Measurements from ENCODE around the gene ATG7. TPM values are rescaled to one million over a fixed set of nuclear protein-coding genes. Genes with fewer than 3 reads are reported as not detected.

The ATG7 gene
- polyA plus RNA-seq, 4 donors = 7.8 to 16.3 (median 11.6) TPM

DNA sequence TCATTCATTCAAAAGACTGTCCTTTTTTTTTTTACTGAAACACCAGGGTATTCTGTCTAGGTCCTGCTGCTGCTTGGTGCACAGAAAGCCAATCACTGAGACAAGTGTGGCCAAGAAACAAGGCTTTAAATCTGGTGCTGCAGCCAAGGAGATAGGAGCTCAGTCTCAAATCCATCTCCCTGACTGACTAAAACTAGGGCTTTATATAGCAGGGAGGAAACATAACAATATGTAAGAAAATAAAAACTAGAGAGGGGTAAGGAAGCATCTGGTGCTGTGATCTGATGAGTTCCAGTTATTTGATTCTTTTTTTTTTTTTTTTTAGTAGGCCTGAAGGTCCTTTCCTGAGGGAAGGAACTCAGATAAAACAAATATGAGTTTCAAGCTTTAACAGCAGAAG is 139.8 kb downstream of the ATG7 start:
- Histone ChIP-seq H3K9me3 (ENCODE audit: control insufficient read depth in 2 of 2, insufficient read depth in 1 of 2, low read depth in 1 of 2, low read length in 1 of 2) (peaks cover 0 to 22% of the 10 kb centered on the region in 2 donors), H3K27me3 (ENCODE audit: control insufficient read depth in 3 of 3, insufficient read depth in 3 of 3, low read length in 3 of 3) (no peaks in the 10 kb centered on the region), H3K36me3 (ENCODE audit: control insufficient read depth in 3 of 3, insufficient read depth in 2 of 3, low read depth in 1 of 3, low read length in 3 of 3) (peaks cover 0 to 8% (median 0%) of the 10 kb centered on the region in 3 donors), H3K27ac (ENCODE audit: low read depth in 1 of 3, low read length in 2 of 3) (no peak overlapping the region), H3K4me1 (ENCODE audit: control insufficient read depth in 3 of 3, insufficient read depth in 2 of 3, low read depth in 1 of 3, low read length in 2 of 3) (no peaks in the 10 kb centered on the region), H3K4me3 (ENCODE audit: low read depth in 1 of 3, low read length in 3 of 3) (no peak overlapping the region)
- FAIRE-seq = no peak
- no peak for DNase-seq

GRCh38 chr3:11413071-11413470 is 140.9 kb downstream of the ATG7 start:
- FAIRE-seq = no peak
- Histone ChIP-seq H3K4me3 (ENCODE audit: low read depth in 1 of 3, low read length in 3 of 3) (no peak overlapping the region), H3K9me3 (ENCODE audit: control insufficient read depth in 2 of 2, insufficient read depth in 1 of 2, low read depth in 1 of 2, low read length in 1 of 2) (peaks cover 0 to 11% of the 10 kb centered on the region in 2 donors), H3K27me3 (ENCODE audit: control insufficient read depth in 3 of 3, insufficient read depth in 3 of 3, low read length in 3 of 3) (no peaks in the 10 kb centered on the region), H3K36me3 (ENCODE audit: control insufficient read depth in 3 of 3, insufficient read depth in 2 of 3, low read depth in 1 of 3, low read length in 3 of 3) (peaks cover 0 to 3% (median 0%) of the 10 kb centered on the region in 3 donors), H3K4me1 (ENCODE audit: control insufficient read depth in 3 of 3, insufficient read depth in 2 of 3, low read depth in 1 of 3, low read length in 2 of 3) (no peaks in the 10 kb centered on the region), H3K27ac (ENCODE audit: low read depth in 1 of 3, low read length in 2 of 3) (no peak overlapping the region)
- WGBS, 3 donors = 81 to 85% (median 84%) methylated on average over 4 of the region's 4 CpGs
- no peak for DNase-seq

GRCh38 chr3:11415099-11415498 is 142.9 kb downstream of the ATG7 start:
- FAIRE-seq (no peak), DNase-seq (no peak)
- 95 to 100% (median 96%) methylated on average over 1 of the region's 1 CpG for WGBS, 3 donors
- H3K4me1 ChIP-seq (ENCODE audit: control insufficient read depth in 3 of 3, insufficient read depth in 2 of 3, low read depth in 1 of 3, low read length in 2 of 3) = no peaks in the 10 kb centered on the region
- H3K27ac ChIP-seq (ENCODE audit: low read depth in 1 of 3, low read length in 2 of 3) = no peak overlapping the region
- no peaks in the 10 kb centered on the region for H3K27me3 ChIP-seq (ENCODE audit: control insufficient read depth in 3 of 3, insufficient read depth in 3 of 3, low read length in 3 of 3)
- no peaks in the 10 kb centered on the region for H3K36me3 ChIP-seq (ENCODE audit: control insufficient read depth in 3 of 3, insufficient read depth in 2 of 3, low read depth in 1 of 3, low read length in 3 of 3)
- H3K4me3 ChIP-seq (ENCODE audit: low read depth in 1 of 3, low read length in 3 of 3) = no peak overlapping the region
- peaks cover 0 to 6% of the 10 kb centered on the region in 2 donors for H3K9me3 ChIP-seq (ENCODE audit: control insufficient read depth in 2 of 2, insufficient read depth in 1 of 2, low read depth in 1 of 2, low read length in 1 of 2)

- Histone ChIP-seq H3K27me3 (ENCODE audit: control insufficient read depth in 3 of 3, insufficient read depth in 3 of 3, low read length in 3 of 3) (no peaks in the 10 kb centered on the region), H3K27ac (ENCODE audit: low read depth in 1 of 3, low read length in 2 of 3) (no peak overlapping the region), H3K4me1 (ENCODE audit: control insufficient read depth in 3 of 3, insufficient read depth in 2 of 3, low read depth in 1 of 3, low read length in 2 of 3) (no peaks in the 10 kb centered on the region), H3K4me3 (ENCODE audit: low read depth in 1 of 3, low read length in 3 of 3) (no peak overlapping the region), H3K36me3 (ENCODE audit: control insufficient read depth in 3 of 3, insufficient read depth in 2 of 3, low read depth in 1 of 3, low read length in 3 of 3) (no peaks in the 10 kb centered on the region), H3K9me3 (ENCODE audit: control insufficient read depth in 2 of 2, insufficient read depth in 1 of 2, low read depth in 1 of 2, low read length in 1 of 2) (peaks cover 0 to 4% of the 10 kb centered on the region in 2 donors)
- no peak for FAIRE-seq
- no peak for DNase-seq
- WGBS, 3 donors = 37 to 72% (median 44%) methylated on average over 1 of the region's 1 CpG
Observed at GRCh38 chr3:11420066-11420465, 147.9 kb downstream of the ATG7 start.

DNA sequence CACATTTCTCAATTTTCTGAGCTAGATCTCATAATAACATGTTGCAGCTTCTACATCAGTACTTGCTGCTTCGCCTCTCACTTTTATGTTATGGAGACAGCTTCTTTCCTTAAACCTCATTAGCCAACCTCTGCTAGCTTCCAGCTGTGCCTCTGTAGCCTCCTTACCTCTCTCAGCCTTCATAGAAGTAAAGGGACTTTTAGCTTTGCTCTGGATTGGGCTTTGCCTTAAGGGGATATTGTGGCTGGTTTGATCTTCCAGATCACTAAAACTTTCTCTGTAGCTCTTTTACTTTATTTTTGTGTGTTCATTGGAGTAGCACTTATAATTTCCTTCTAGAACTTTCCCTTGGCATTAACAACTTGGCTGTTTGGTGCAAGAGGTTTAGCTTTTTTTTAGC is 150.1 kb downstream of the ATG7 start:
- H3K27ac ChIP-seq (ENCODE audit: low read depth in 1 of 3, low read length in 2 of 3) = no peak overlapping the region
- no peak overlapping the region for H3K4me3 ChIP-seq (ENCODE audit: low read depth in 1 of 3, low read length in 3 of 3)
- no peak for FAIRE-seq
- H3K4me1 ChIP-seq (ENCODE audit: control insufficient read depth in 3 of 3, insufficient read depth in 2 of 3, low read depth in 1 of 3, low read length in 2 of 3) = no peaks in the 10 kb centered on the region
- 97 to 100% (median 99%) methylated on average over 1 of the region's 1 CpG for WGBS, 3 donors
- no peak for DNase-seq
- H3K9me3 ChIP-seq (ENCODE audit: control insufficient read depth in 2 of 2, insufficient read depth in 1 of 2, low read depth in 1 of 2, low read length in 1 of 2) = peaks cover 0 to 5% of the 10 kb centered on the region in 2 donors
- H3K36me3 ChIP-seq (ENCODE audit: control insufficient read depth in 3 of 3, insufficient read depth in 2 of 3, low read depth in 1 of 3, low read length in 3 of 3) = peaks cover 0 to 3% (median 0%) of the 10 kb centered on the region in 3 donors
- H3K27me3 ChIP-seq (ENCODE audit: control insufficient read depth in 3 of 3, insufficient read depth in 3 of 3, low read length in 3 of 3) = no peaks in the 10 kb centered on the region

DNA sequence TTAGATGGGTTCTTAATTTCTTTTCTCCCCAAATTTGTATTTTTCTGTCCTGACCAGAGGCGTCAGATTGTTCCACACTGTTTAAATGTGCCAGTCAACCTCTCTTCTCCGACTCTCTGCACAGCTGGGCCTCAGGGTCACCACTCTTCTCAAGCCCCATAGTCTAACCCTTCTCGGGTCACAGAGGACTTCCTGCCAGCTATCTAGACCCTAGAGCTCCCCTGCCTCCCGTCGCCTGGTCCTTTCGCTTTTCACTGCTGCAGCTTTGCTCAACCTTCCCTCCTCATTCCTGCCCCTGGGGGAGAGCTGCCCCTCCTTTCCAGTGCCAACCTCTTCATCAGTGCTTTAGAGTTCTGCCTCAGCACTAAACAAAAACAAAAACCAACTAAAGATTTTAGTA is 151.7 kb downstream of the ATG7 start:
- Histone ChIP-seq H3K27ac (ENCODE audit: low read depth in 1 of 3, low read length in 2 of 3) (no peak overlapping the region), H3K4me1 (ENCODE audit: control insufficient read depth in 3 of 3, insufficient read depth in 2 of 3, low read depth in 1 of 3, low read length in 2 of 3) (no peaks in the 10 kb centered on the region), H3K27me3 (ENCODE audit: control insufficient read depth in 3 of 3, insufficient read depth in 3 of 3, low read length in 3 of 3) (no peaks in the 10 kb centered on the region), H3K36me3 (ENCODE audit: control insufficient read depth in 3 of 3, insufficient read depth in 2 of 3, low read depth in 1 of 3, low read length in 3 of 3) (peaks cover 0 to 5% (median 3%) of the 10 kb centered on the region in 3 donors), H3K4me3 (ENCODE audit: low read depth in 1 of 3, low read length in 3 of 3) (no peak overlapping the region), H3K9me3 (ENCODE audit: control insufficient read depth in 2 of 2, insufficient read depth in 1 of 2, low read depth in 1 of 2, low read length in 1 of 2) (peaks cover 0 to 2% of the 10 kb centered on the region in 2 donors)
- WGBS, 3 donors = 91 to 94% (median 93%) methylated on average over 6 of the region's 6 CpGs
- no peak for FAIRE-seq
- DNase-seq = no peak

DNA sequence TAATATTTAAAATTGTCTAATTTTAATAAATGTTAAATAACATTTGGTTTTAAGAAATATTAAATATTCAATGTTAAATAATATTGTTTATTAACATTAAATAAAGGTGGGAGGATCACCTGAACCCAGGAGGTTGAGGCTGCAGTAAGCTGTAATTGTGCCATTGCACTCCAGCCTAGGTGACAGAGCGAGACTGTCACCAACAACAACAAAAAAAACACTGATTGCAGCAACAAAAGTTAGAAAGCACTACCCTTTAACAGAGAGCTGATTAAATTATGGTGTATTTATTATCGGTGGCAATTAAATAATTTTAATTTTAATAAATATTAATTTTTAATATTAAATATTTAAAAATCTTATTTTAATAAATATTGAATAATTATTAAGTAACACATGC is 152.1 kb downstream of the ATG7 start:
- peaks cover 0 to 5% (median 3%) of the 10 kb centered on the region in 3 donors for H3K36me3 ChIP-seq (ENCODE audit: control insufficient read depth in 3 of 3, insufficient read depth in 2 of 3, low read depth in 1 of 3, low read length in 3 of 3)
- no peaks in the 10 kb centered on the region for H3K27me3 ChIP-seq (ENCODE audit: control insufficient read depth in 3 of 3, insufficient read depth in 3 of 3, low read length in 3 of 3)
- peaks cover 0 to 2% of the 10 kb centered on the region in 2 donors for H3K9me3 ChIP-seq (ENCODE audit: control insufficient read depth in 2 of 2, insufficient read depth in 1 of 2, low read depth in 1 of 2, low read length in 1 of 2)
- 95 to 100% (median 100%) methylated on average over 2 of the region's 2 CpGs for WGBS, 3 donors
- no peaks in the 10 kb centered on the region for H3K4me1 ChIP-seq (ENCODE audit: control insufficient read depth in 3 of 3, insufficient read depth in 2 of 3, low read depth in 1 of 3, low read length in 2 of 3)
- H3K4me3 ChIP-seq (ENCODE audit: low read depth in 1 of 3, low read length in 3 of 3) = no peak overlapping the region
- no peak overlapping the region for H3K27ac ChIP-seq (ENCODE audit: low read depth in 1 of 3, low read length in 2 of 3)
- FAIRE-seq (no peak), DNase-seq (no peak)

DNA sequence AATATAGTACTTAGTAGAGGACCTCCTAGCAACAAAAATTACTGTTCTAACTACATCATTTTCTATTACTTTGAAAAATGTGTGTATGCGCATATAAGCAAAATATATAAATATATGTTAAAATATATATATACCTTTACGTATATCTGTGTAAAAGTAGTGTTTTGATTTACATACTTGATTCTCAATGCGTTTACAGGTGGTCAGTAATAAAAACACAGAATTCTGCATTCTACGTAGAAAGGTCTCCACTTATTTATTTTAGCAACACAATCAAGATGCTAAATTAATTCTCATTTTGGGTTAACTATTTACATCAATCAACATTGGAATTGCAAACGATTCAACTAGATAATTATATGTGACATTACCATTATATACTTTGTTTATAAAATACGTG is 158.0 kb downstream of the ATG7 start:
- 83 to 85% (median 85%) methylated on average over 6 of the region's 6 CpGs for WGBS, 3 donors

GRCh38 chr3:11430624-11431023 is 158.4 kb downstream of the ATG7 start:
- 85 to 100% (median 96%) methylated on average over 2 of the region's 2 CpGs for WGBS, 3 donors
- Histone ChIP-seq H3K27me3 (ENCODE audit: control insufficient read depth in 3 of 3, insufficient read depth in 3 of 3, low read length in 3 of 3) (no peaks in the 10 kb centered on the region), H3K4me1 (ENCODE audit: control insufficient read depth in 3 of 3, insufficient read depth in 2 of 3, low read depth in 1 of 3, low read length in 2 of 3) (no peaks in the 10 kb centered on the region), H3K4me3 (ENCODE audit: low read depth in 1 of 3, low read length in 3 of 3) (no peak overlapping the region), H3K27ac (ENCODE audit: low read depth in 1 of 3, low read length in 2 of 3) (no peak overlapping the region), H3K36me3 (ENCODE audit: control insufficient read depth in 3 of 3, insufficient read depth in 2 of 3, low read depth in 1 of 3, low read length in 3 of 3) (peaks cover 0 to 5% (median 3%) of the 10 kb centered on the region in 3 donors), H3K9me3 (ENCODE audit: control insufficient read depth in 2 of 2, insufficient read depth in 1 of 2, low read depth in 1 of 2, low read length in 1 of 2) (no peaks in the 10 kb centered on the region)
- no peak for FAIRE-seq
- DNase-seq = no peak

More for the DNA sequence above, 158.0 kb downstream of the ATG7 start:
- no peak for FAIRE-seq
- no peak for DNase-seq
- H3K4me3 ChIP-seq (ENCODE audit: low read depth in 1 of 3, low read length in 3 of 3) = no peak overlapping the region
- peaks cover 0 to 5% (median 3%) of the 10 kb centered on the region in 3 donors for H3K36me3 ChIP-seq (ENCODE audit: control insufficient read depth in 3 of 3, insufficient read depth in 2 of 3, low read depth in 1 of 3, low read length in 3 of 3)
- no peak overlapping the region for H3K27ac ChIP-seq (ENCODE audit: low read depth in 1 of 3, low read length in 2 of 3)
- H3K4me1 ChIP-seq (ENCODE audit: control insufficient read depth in 3 of 3, insufficient read depth in 2 of 3, low read depth in 1 of 3, low read length in 2 of 3) = no peaks in the 10 kb centered on the region
- no peaks in the 10 kb centered on the region for H3K27me3 ChIP-seq (ENCODE audit: control insufficient read depth in 3 of 3, insufficient read depth in 3 of 3, low read length in 3 of 3)
- H3K9me3 ChIP-seq (ENCODE audit: control insufficient read depth in 2 of 2, insufficient read depth in 1 of 2, low read depth in 1 of 2, low read length in 1 of 2) = no peaks in the 10 kb centered on the region
